SU-DHL-6 (cell line): ENCODE results near the gene APOL3.
"Not testable (repeated sequence)": the region's sequence is repeated elsewhere in the genome, so short reads cannot be mapped to it uniquely, and the experiment has no call there.

Experiments used
- H2AFZ ChIP-seq: fragments of 200-600 bp; sonication (generic); 2 replicates; pipeline ENCODE4 v1.6.1; 2014; ENCODE audit warnings: low read depth, mild to moderate bottlenecking, moderate library complexity, mixed read lengths, antibody characterized with exemption, low read length; ENCODE audit not compliant: severe bottlenecking
- H3F3A ChIP-seq: fragments of 200-600 bp; shearing (Covaris generic); 2 replicates; pipeline ENCODE4 v1.6.0; 2016; ENCODE audit warnings: antibody characterized with exemption, mild to moderate bottlenecking; ENCODE audit not compliant: insufficient read depth
- H3K27ac ChIP-seq: fragments of 200-600 bp; sonication (generic); 2 replicates; pipeline ENCODE4 v1.5.1; 2016; ENCODE audit warnings: low read depth, mild to moderate bottlenecking, low read length, moderate library complexity, mixed read lengths
- H3K27me3 ChIP-seq: fragments of 200-600 bp; sonication (generic), shearing (Covaris generic); 2 replicates; pipeline ENCODE4 v1.6.0; 2014; ENCODE audit warnings: mild to moderate bottlenecking, low read length
- H3K36me3 ChIP-seq: fragments of 200-600 bp; sonication (generic); 2 replicates; pipeline ENCODE4 v1.6.1; 2014; ENCODE audit warnings: mild to moderate bottlenecking, low read length, mixed read lengths
- H3K4me2 ChIP-seq: fragments of 300-600, 200-600 bp; shearing (Covaris generic), sonication (generic); 2 replicates; pipeline ENCODE4 v1.6.0; 2014; ENCODE audit warnings: low read length, low read depth, mild to moderate bottlenecking; ENCODE audit not compliant: poor library complexity, severe bottlenecking
- H3K4me3 ChIP-seq: fragments of 200-600 bp; sonication (generic); 2 replicates; pipeline ENCODE4 v1.5.1; 2014; ENCODE audit warnings: antibody characterized with exemption, low read length, mild to moderate bottlenecking, mixed read lengths; ENCODE audit not compliant: insufficient read depth, poor library complexity, severe bottlenecking
- H3K79me2 ChIP-seq: fragments of 200-600 bp; sonication (generic); 2 replicates; pipeline ENCODE4 v1.6.1; 2014; ENCODE audit warnings: mild to moderate bottlenecking, low read length, moderate library complexity; ENCODE audit not compliant: insufficient read depth
- H3K9ac ChIP-seq: fragments of 200-600 bp; sonication (generic); 2 replicates; pipeline ENCODE4 v1.7.0; 2014; ENCODE audit warnings: mild to moderate bottlenecking, low read length
- H3K9me2 ChIP-seq: fragments of 200-600 bp; sonication (generic); replicated peaks from 2 replicates; pipeline ENCODE4 v1.6.1; 2014; ENCODE audit warnings: low read length; ENCODE audit not compliant: insufficient read depth
- H3K9me3 ChIP-seq: fragments of 200-600 bp; sonication (generic); 2 replicates; pipeline ENCODE4 v1.6.1; 2014; ENCODE audit warnings: low read length, mixed read lengths; ENCODE audit not compliant: insufficient read depth
- H4K20me1 ChIP-seq: fragments of 200-600 bp; sonication (generic); 2 replicates; pipeline ENCODE4 v1.6.1; 2014; ENCODE audit warnings: low read depth, mild to moderate bottlenecking, antibody characterized with exemption, low read length, moderate library complexity, mixed read lengths
- EZH2phosphoT487 ChIP-seq: fragments of 200-600 bp; sonication (generic), shearing (Covaris generic); conservative IDR thresholded peaks from 2 replicates; pipeline ENCODE4 v1.6.1; 2018; ENCODE audit warnings: mild to moderate bottlenecking, antibody characterized with exemption, low read length, moderate library complexity, mixed read lengths
- TF ChIP-seq, protein P1 (sequence below): fragments of 200-600 bp; sonication (generic); IDR thresholded peaks from one replicate; pipeline ENCODE4 v1.5.1; 2017; ENCODE audit warnings: antibody characterized with exemption, mild to moderate bottlenecking, low read length, moderate library complexity; ENCODE audit not compliant: insufficient read depth, poor library complexity, severe bottlenecking

The APOL3 gene

DNA sequence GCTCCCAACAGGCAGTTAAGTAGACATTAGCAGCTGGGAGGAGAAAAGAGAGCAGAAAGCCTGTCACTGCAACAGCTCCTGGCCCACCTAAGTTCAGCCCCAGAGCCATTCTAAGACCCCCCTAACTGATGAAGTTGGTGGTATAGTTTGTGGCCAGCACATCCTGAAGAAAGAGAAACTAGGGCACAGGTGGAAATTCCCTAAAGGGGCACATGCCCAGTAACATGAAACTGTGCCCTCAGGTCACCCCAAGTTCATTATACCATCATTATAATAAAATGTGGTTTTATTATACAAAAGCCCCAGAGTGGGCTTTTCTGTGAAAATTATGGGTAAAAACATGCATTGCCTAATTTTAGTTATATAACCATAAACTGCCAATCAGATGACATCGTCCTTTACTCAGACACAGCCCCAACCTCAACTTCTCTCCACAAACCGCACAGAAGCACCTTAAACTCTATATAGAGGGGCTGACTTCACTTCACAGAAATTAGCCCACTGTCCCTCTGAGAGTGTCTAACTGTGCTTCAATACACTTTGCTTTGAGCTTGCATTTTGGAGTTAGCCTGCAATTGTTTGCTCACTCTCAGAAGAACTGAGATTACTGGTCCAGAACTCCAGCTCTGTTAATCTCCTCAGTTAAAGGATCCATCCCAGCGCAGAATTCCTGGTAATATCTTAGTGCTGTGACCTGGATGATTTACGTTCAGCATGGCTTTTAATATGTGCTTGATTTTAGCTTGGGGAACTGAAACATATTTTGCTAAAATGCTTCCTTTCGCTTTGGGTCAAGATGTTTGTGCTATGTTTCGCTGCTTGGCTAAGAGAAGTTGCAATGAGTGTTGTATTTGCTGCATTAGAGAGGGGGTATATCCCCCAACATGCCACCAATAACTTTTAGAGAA is 1.8 kb upstream of the APOL3 start:
- Histone ChIP-seq H3K9me2 (no peaks in the 10 kb centered on the region), H2AFZ (no peak overlapping the region), H3K79me2 (no peaks in the 10 kb centered on the region), H3K27me3 (no peaks in the 10 kb centered on the region), H3K9me3 (no peaks in the 10 kb centered on the region), H3F3A (no peaks in the 10 kb centered on the region), H3K36me3 (no peaks in the 10 kb centered on the region), H3K4me2 (no peak overlapping the region), H3K4me3 (no peak overlapping the region), H3K27ac (no peak overlapping the region), H3K9ac (no peak overlapping the region), H4K20me1 (no peaks in the 10 kb centered on the region)
- TF ChIP-seq EZH2phosphoT487, result no peak
- TF ChIP-seq, protein P1, sequence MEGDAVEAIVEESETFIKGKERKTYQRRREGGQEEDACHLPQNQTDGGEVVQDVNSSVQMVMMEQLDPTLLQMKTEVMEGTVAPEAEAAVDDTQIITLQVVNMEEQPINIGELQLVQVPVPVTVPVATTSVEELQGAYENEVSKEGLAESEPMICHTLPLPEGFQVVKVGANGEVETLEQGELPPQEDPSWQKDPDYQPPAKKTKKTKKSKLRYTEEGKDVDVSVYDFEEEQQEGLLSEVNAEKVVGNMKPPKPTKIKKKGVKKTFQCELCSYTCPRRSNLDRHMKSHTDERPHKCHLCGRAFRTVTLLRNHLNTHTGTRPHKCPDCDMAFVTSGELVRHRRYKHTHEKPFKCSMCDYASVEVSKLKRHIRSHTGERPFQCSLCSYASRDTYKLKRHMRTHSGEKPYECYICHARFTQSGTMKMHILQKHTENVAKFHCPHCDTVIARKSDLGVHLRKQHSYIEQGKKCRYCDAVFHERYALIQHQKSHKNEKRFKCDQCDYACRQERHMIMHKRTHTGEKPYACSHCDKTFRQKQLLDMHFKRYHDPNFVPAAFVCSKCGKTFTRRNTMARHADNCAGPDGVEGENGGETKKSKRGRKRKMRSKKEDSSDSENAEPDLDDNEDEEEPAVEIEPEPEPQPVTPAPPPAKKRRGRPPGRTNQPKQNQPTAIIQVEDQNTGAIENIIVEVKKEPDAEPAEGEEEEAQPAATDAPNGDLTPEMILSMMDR, result no peak

DNA sequence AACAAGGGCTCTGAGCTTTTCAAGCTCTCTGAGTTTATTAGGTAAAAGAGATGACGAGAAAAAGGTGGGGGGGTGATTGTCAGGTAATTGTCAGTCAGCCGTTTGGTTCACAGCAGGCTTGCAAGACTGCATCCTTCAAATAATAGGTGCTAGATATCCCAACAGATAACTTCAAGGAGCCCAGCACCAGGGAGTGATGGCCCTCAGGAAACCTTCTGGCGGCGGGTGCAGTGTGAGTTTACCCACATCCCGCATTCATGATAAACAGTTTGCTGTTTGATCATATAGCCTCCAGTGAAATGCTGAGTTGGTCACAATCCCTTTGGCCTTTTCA is 1.2 kb upstream of the APOL3 start:
- H3K27ac ChIP-seq, H3K4me2 ChIP-seq, H3K9me3 ChIP-seq, H3K27me3 ChIP-seq, H3F3A ChIP-seq, H2AFZ ChIP-seq, H3K36me3 ChIP-seq, H4K20me1 ChIP-seq, H3K4me3 ChIP-seq, H3K9me2 ChIP-seq, H3K79me2 ChIP-seq, H3K9ac ChIP-seq: not testable (repeated sequence)

DNA sequence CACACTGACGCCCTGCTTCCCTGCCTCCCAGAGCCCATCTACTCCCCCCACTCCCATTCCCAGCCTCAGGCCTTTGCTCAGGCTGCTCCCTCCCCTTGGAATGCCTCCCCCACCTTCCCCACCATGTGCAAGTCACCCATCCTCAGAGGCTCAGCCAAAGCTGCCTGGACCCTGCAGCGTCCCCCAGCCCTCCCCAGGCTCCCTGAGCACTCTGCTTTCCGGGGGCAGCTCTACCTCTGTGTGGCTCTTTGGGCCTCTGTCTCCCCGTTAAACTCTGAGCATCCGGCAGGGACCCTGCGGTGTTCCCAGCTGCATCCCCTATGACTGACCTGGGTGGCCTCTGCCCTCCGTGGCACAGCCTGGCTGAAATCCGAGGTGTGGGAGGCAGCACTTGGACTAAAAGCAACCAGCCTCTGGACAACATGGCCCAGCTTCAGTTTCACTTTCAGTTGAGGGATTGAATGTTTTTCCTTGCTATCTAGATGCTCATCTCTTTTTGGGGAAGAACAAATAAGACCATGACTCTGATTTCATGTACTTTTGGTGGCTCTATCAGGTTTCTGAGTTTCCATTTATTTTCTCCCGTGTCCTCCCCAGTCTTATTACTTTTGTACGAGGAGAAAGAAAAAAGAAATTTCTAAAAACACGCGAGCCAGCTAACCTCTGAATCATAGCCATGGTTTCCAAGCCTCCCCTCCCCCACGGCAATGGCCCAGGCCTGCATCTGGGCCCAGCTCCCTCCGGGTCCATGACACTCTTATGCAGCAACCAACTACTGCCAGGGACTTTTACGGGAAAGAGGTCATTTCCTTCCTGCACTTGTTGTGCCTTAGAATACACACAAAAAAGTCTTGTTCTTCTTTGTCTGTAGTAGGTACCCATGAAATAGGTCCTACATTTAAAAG is 3.8 kb downstream of the APOL3 start:
- Histone ChIP-seq H3K36me3 (no peaks in the 10 kb centered on the region), H4K20me1 (no peaks in the 10 kb centered on the region), H3F3A (no peaks in the 10 kb centered on the region), H3K79me2 (no peaks in the 10 kb centered on the region), H2AFZ (no peak overlapping the region), H3K27me3 (no peaks in the 10 kb centered on the region), H3K27ac (no peak overlapping the region), H3K4me2 (no peak overlapping the region), H3K9ac (no peak overlapping the region), H3K9me2 (no peaks in the 10 kb centered on the region), H3K9me3 (no peaks in the 10 kb centered on the region), H3K4me3 (no peak overlapping the region)
- TF ChIP-seq, protein P1, result no peak
- TF ChIP-seq EZH2phosphoT487, result no peak

DNA sequence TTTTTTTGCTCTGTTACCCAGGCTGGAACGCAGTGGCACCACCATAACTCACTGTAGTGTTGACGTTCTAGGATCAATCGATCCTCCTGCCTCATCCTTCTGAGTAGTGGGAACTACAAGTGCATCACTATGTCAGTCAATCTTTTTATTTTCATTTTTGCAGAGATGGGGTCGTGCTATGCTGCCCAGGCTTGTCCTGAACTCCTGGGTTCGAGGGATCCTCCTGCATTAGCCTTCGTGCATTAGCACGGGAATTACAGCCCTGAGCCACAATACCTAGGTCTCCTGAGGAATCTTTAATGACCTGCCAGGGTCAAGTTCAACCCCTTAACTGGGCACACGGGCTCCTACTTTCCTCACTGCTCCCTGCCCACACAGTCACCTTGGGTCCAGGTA is 4.4 kb downstream of the APOL3 start:
- H3K4me3 ChIP-seq, result no peak overlapping the region
- H3K79me2 ChIP-seq, result no peaks in the 10 kb centered on the region
- no peaks in the 10 kb centered on the region for H4K20me1 ChIP-seq
- no peak overlapping the region for H2AFZ ChIP-seq
- H3K9me2 ChIP-seq, result no peaks in the 10 kb centered on the region
- H3K4me2 ChIP-seq, result no peak overlapping the region
- H3K9me3 ChIP-seq, result no peaks in the 10 kb centered on the region
- H3K27ac ChIP-seq, result no peak overlapping the region
- no peak for TF ChIP-seq EZH2phosphoT487
- no peaks in the 10 kb centered on the region for H3F3A ChIP-seq
- H3K27me3 ChIP-seq, result no peaks in the 10 kb centered on the region
- H3K36me3 ChIP-seq, result no peaks in the 10 kb centered on the region
- H3K9ac ChIP-seq, result no peak overlapping the region
